ENCODE data around the gene NUDT16. TPM values are rescaled to one million over a fixed set of nuclear protein-coding genes. Genes with fewer than 3 reads are reported as not detected.
"Not testable (repeated sequence)": the region's sequence is repeated elsewhere in the genome, so short reads cannot be mapped to it uniquely, and the experiment has no call there.

Gene NUDT16
- total RNA-seq, 2 experiments from 2014 or later, result 5.1 to 5.5 TPM

GRCh38 chr3:131356006-131356595, 25.5 kb upstream of the NUDT16 start:
- no peak for TF ChIP-seq CTCF (IDR thresholded peaks at IDR 0.05)
- Mint-ChIP-seq H3K27me3 (peaks cover 12% of the 10 kb centered on the region), H3K36me3 (ENCODE audit: low read depth) (no peaks in the 10 kb centered on the region), H3K4me3 (no peak overlapping the region), H3K27ac (no peak overlapping the region), H3K9me3 (no peaks in the 10 kb centered on the region), H3K4me1 (ENCODE audit: low read depth) (peaks cover 2% of the 10 kb centered on the region)
- POLR2A ChIA-PET, result no interaction called here
- ATAC-seq (no peak), DNase-seq (no peak)
- CTCF ChIA-PET, result no interaction called here
- intact Hi-C loops (cut with micrococcal nuclease), result no loop called here

- no peak overlapping the region for H3K4me3 Mint-ChIP-seq
- intact Hi-C loops (cut with micrococcal nuclease), result no loop called here
- ATAC-seq (no peak), DNase-seq (no peak)
- peaks cover 22% of the 10 kb centered on the region for H3K27me3 Mint-ChIP-seq
- no peaks in the 10 kb centered on the region for H3K36me3 Mint-ChIP-seq (ENCODE audit: low read depth)
- ChIA-PET POLR2A (no interaction called here), CTCF (no interaction called here)
- TF ChIP-seq CTCF (IDR thresholded peaks at IDR 0.05), result no peak
- H3K27ac Mint-ChIP-seq, result no peak overlapping the region
- H3K9me3 Mint-ChIP-seq, result no peaks in the 10 kb centered on the region
- peaks cover 8% of the 10 kb centered on the region for H3K4me1 Mint-ChIP-seq (ENCODE audit: low read depth)
Measured at GRCh38 chr3:131357275-131357674, 24.3 kb upstream of the NUDT16 start.

GRCh38 chr3:131360191-131360755, 21.3 kb upstream of the NUDT16 start:
- DNase-seq (no peak), ATAC-seq (no peak)
- POLR2A ChIA-PET, result no interaction called here
- no peak for TF ChIP-seq CTCF (IDR thresholded peaks at IDR 0.05)
- Mint-ChIP-seq H3K9me3 (peaks cover under 1% of the 10 kb centered on the region), H3K4me1 (ENCODE audit: low read depth) (peaks cover 11% of the 10 kb centered on the region), H3K36me3 (ENCODE audit: low read depth) (no peaks in the 10 kb centered on the region), H3K4me3 (no peak overlapping the region), H3K27me3 (peaks cover 39% of the 10 kb centered on the region), H3K27ac (no peak overlapping the region)
- intact Hi-C loops (cut with micrococcal nuclease), result no loop called here
- CTCF ChIA-PET, result interaction anchor here (1.0 to 1.1 kb wide), 2 partner anchors 9 to 11 kb away, joined by 3 read pairs; no protein-coding TSS in a partner anchor

GRCh38 chr3:131361066-131361463, 20.5 kb upstream of the NUDT16 start:
- POLR2A ChIA-PET, result not testable (repeated sequence)

GRCh38 chr3:131361464-131362421, 19.8 kb upstream of the NUDT16 start:
- peak overlapping the region; percentile 20 for H3K4me3 Mint-ChIP-seq
- ATAC-seq (peak; percentile 60), DNase-seq (peak; percentile 16)
- no peak for TF ChIP-seq CTCF (IDR thresholded peaks at IDR 0.05)
- peaks cover 3% of the 10 kb centered on the region for H3K9me3 Mint-ChIP-seq
- H3K4me1 Mint-ChIP-seq (ENCODE audit: low read depth), result peaks cover 11% of the 10 kb centered on the region
- CTCF ChIA-PET, result no interaction called here
- H3K27me3 Mint-ChIP-seq, result peaks cover 38% of the 10 kb centered on the region
- POLR2A ChIA-PET, result no interaction called here
- H3K36me3 Mint-ChIP-seq (ENCODE audit: low read depth), result no peaks in the 10 kb centered on the region
- intact Hi-C loops (cut with micrococcal nuclease), result no loop called here
- no peak overlapping the region for H3K27ac Mint-ChIP-seq

More at GRCh38 chr3:131361066-131361463, 20.5 kb upstream of the NUDT16 start:
- H3K36me3 Mint-ChIP-seq (ENCODE audit: low read depth); H3K27ac Mint-ChIP-seq; ATAC-seq; H3K4me3 Mint-ChIP-seq; intact Hi-C loops (cut with micrococcal nuclease); DNase-seq; H3K9me3 Mint-ChIP-seq: not testable (repeated sequence)
- Mint-ChIP-seq H3K4me1 (ENCODE audit: low read depth) (peaks cover 11% of the 10 kb centered on the region), H3K27me3 (peaks cover 42% of the 10 kb centered on the region)
- CTCF ChIA-PET, result interaction anchor here (1.1 kb wide), 1 partner anchor 10 kb away, joined by 3 read pairs; no protein-coding TSS in a partner anchor

Data from activated CD8-positive, alpha-beta T cell treated with anti-CD3 and anti-CD28 coated beads for 36 hours (primary cell).